Psoas muscle (tissue), 8 donors: ENCODE results near the gene FUT6. TPM values are rescaled to one million over a fixed set of nuclear protein-coding genes. Genes with fewer than 3 reads are reported as not detected.

Experiments
- ATAC-seq, 4 donors: fragments of 200-7000 bp; cut with Tn5 transposase; one replicate each; pipeline ENCODE4 v1.9.1; 2020; ENCODE audit warnings: moderate library complexity in 3 of 4, mild to moderate bottlenecking in 2 of 4
- DNase-seq, 2 donors: peaks; one replicate each; pipeline ENCODE4 v3.0.0-alpha.2; 2020
- H3K27ac ChIP-seq: fragments of 200-600 bp; one replicate; pipeline ENCODE4 v1.8.0; 2022
- H3K27me3 ChIP-seq, 3 donors: fragments of 200-600 bp in 1 of 3; one replicate each; pipeline versions ENCODE4 v1.6.1 to v1.8.0; 2013 to 2022; ENCODE audit warnings: low read length in 2 of 3, mild to moderate bottlenecking in 2 of 3, moderate library complexity in 1 of 3; ENCODE audit not compliant: insufficient read depth in 3 of 3
- H3K36me3 ChIP-seq, 2 donors: fragments of 200-600 bp in 1 of 2; one replicate each; pipeline versions ENCODE4 v1.6.1 to v1.8.0; 2013 to 2022; ENCODE audit warnings: low read depth in 1 of 2, mild to moderate bottlenecking in 1 of 2, moderate library complexity in 1 of 2; ENCODE audit not compliant: insufficient read depth in 1 of 2
- H3K4me1 ChIP-seq: fragments of 200-600 bp; one replicate; pipeline ENCODE4 v1.8.0; 2022
- H3K4me3 ChIP-seq: fragments of 200-600 bp; one replicate; pipeline ENCODE4 v1.8.0; 2022; ENCODE audit warnings: mild to moderate bottlenecking
- H3K9me3 ChIP-seq: fragments of 200-600 bp; one replicate; pipeline ENCODE4 v1.8.0; 2022
- WGBS, 3 donors: extraction: QIAGEN DNeasy Blood & Tissue Kit; methylation state at CpG; one replicate each; pipeline versions ENCODE4 v1.1.6 to v1.1.7; 2013; 5-methylcytosine and 5-hydroxymethylcytosine counted together
- intact Hi-C, 2 donors: fragments of 100-400 bp; cut with DNase I; formaldehyde crosslinking; loops; one replicate each; pipeline versions ENCODE4 v1.11.0 to v1.14.2; 2022
- polyA plus RNA-seq, 3 donors: library from polyadenylated mRNA; stranded (reverse); fragments of 200-250 nt; gene quantifications; one replicate each; pipeline ENCODE4 v1.2.3, GENCODE V29; 2013
- total RNA-seq, 4 donors: library from RNA; stranded (reverse); fragmentation: NEBNext Ultra II Directional in 2 of 4; extraction: Animal tissue kit (Norgen Biotek cat#: 25700) in 2 of 4; gene quantifications; one replicate each; pipeline versions ENCODE4 v1.2.1 to v1.2.4, GENCODE V29; 2021 to 2023
- TF ChIP-seq, protein P1 (sequence below): fragments of 200-600 bp; IDR thresholded peaks from one replicate; pipeline ENCODE4 v1.8.0; 2022; ENCODE audit warnings: antibody characterized with exemption
- donor health status: healthy with polysubstance abuse.
- donor health status: DM: no; HTN: no; CAD: no; lungs with moderate emphysema.
- donor health status: Bipolar disorder and iron deficiency.
- donor health status: healthy.
- donor health status: DM: yes; HTN: yes; CAD: no.
- donor health status: DM: no; HTN: no; CAD: no.
- donor health status: DM: no; HTN: no; CAD: no.
- donor health status: DM: yes; HTN: yes; CAD: no.

The FUT6 gene
- total and polyA plus RNA-seq, 7 donors, result 0.03 TPM; not detected in 5

DNA sequence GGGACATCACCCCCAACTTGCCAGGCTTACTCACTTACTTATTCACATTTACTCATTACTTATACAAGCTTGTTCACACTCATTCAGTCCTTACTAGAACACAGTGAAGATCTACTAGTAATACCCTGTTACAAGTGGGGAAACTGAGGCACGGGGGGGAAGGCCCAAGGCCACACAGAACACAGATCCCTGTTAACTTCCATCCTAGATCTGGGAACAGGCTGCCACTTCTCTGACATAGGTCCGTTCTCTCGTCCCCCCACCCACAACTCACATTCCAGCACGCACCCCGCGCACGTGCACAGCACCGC lies 36.1 kb downstream of the FUT6 start:
- Histone ChIP-seq H3K9me3 (no peaks in the 10 kb centered on the region), H3K27me3 (peaks cover 0 to 83% (median 35%) of the 10 kb centered on the region in 3 donors), H3K36me3 (no peaks in the 10 kb centered on the region), H3K27ac (no peak overlapping the region), H3K4me1 (no peaks in the 10 kb centered on the region), H3K4me3 (peak overlapping the region; percentile 43)
- ATAC-seq, result no peak
- TF ChIP-seq, protein P1, sequence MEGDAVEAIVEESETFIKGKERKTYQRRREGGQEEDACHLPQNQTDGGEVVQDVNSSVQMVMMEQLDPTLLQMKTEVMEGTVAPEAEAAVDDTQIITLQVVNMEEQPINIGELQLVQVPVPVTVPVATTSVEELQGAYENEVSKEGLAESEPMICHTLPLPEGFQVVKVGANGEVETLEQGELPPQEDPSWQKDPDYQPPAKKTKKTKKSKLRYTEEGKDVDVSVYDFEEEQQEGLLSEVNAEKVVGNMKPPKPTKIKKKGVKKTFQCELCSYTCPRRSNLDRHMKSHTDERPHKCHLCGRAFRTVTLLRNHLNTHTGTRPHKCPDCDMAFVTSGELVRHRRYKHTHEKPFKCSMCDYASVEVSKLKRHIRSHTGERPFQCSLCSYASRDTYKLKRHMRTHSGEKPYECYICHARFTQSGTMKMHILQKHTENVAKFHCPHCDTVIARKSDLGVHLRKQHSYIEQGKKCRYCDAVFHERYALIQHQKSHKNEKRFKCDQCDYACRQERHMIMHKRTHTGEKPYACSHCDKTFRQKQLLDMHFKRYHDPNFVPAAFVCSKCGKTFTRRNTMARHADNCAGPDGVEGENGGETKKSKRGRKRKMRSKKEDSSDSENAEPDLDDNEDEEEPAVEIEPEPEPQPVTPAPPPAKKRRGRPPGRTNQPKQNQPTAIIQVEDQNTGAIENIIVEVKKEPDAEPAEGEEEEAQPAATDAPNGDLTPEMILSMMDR, result no peak
- intact Hi-C loops, result loop anchor here in 1 of 2 donors (10.0 kb wide), 1 partner anchor 221 kb away; no protein-coding TSS in a partner anchor
- WGBS, 3 donors, result 4 to 9% (median 7%) methylated on average over 8 of the region's 8 CpGs
- no peak for DNase-seq

DNA sequence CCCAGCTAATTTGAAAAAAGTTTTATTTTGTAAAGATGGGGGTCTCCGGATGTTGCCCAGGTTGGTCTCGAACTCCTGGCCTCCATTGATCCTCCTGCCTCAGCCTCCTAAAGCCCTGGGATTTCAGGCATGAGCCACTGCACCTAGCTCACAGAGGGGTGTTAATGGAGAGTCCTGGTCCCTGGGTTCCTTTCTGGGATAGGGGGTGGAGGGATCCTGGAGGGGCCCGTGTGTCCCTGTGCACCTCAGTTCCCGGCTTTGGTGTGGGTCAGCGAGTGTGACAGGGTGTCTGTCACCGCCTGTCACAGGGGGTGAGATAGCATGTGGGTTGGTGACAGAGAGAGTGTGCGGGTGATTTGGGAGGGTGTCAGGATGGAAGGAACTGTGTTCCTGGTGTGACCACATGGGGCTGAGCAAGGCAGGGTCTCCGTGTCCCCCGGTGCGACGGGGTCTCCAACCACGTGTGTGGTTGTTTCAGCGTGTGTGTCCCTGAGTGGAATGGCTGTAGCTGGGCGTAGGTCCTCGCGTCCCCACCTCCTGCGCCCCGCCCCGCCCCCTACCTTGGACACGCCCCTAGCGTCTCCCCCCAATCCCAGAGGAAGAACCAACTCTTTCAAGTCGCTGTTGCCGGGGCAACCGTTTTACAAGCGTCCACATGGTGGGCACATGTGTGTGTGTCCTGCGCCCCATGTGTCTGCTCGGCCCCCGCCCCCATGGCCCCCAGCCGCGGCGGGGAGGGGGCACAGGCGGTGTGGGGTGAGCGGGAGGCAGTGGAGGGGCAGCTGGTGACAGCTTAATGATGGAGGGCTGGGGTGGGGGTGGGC lies 37.5 kb downstream of the FUT6 start:
- WGBS, 3 donors, result 11 to 16% (median 12%) methylated on average over 29 to 33 of the region's 33 CpGs
- TF ChIP-seq, protein P1, result no peak
- peaks cover 0 to 89% (median 35%) of the 10 kb centered on the region in 3 donors for H3K27me3 ChIP-seq
- no peaks in the 10 kb centered on the region for H3K36me3 ChIP-seq
- intact Hi-C loops, result loop anchor here in 1 of 2 donors (10.0 kb wide), 1 partner anchor 223 kb away; no protein-coding TSS in a partner anchor
- H3K9me3 ChIP-seq, result no peaks in the 10 kb centered on the region
- H3K27ac ChIP-seq, result no peak overlapping the region
- ATAC-seq, result no peak
- no peak overlapping the region for H3K4me3 ChIP-seq
- no peaks in the 10 kb centered on the region for H3K4me1 ChIP-seq
- no peak for DNase-seq

DNA sequence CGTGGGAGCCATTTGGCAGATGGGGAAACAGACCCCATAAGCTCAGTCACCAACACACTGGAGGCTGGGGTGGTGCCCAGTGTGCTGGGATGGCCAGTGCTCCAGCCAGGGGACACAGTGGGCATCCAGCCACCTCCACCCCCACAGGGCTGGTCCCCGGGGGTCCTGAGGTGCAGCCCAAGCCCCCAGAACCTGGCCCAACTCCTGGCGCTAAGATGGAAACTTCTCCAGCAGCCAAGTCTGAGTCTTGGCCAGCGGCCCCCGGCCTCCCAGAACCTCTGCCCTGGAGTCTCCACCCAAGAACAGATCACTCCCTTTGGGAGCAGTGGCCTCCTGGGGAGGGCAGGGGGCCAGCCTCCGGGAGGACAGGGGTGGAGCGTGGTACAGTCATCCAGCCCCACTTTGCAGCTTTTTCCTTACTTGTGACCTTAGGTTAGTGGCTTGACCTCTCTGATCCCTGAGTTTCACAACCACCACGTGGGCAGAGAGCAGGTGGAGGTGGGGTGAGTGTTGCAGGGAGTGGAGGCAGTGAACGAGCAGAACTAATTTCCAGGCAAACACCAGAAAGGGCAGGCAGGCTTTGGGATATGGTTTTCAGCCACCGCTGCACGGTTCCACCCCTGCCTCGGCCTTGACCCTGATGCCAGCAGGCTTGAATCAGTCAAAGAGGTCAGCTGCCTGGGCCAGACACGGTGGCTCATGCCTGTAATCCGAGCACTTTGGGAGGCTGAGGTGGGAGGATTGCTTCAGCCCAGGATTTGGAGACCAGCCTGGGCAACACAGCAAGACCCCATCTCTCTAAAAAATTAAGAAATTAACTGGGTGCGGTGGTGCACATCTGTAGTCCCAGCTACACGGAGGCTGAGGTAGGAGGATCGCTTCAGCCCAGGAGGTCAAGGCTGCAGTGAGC lies 38.9 kb downstream of the FUT6 start:
- H3K4me1 ChIP-seq, result no peaks in the 10 kb centered on the region
- intact Hi-C loops, result loop anchor here in 1 of 2 donors (10.0 kb wide), 1 partner anchor 224 kb away; no protein-coding TSS in a partner anchor
- no peaks in the 10 kb centered on the region for H3K36me3 ChIP-seq
- 59 to 68% (median 66%) methylated on average over 17 of the region's 17 CpGs for WGBS, 3 donors
- no peak overlapping the region for H3K27ac ChIP-seq
- TF ChIP-seq, protein P1, result no peak
- ATAC-seq (no peak), DNase-seq (no peak)
- peaks cover 0 to 75% (median 31%) of the 10 kb centered on the region in 3 donors for H3K27me3 ChIP-seq
- no peaks in the 10 kb centered on the region for H3K9me3 ChIP-seq
- no peak overlapping the region for H3K4me3 ChIP-seq

DNA sequence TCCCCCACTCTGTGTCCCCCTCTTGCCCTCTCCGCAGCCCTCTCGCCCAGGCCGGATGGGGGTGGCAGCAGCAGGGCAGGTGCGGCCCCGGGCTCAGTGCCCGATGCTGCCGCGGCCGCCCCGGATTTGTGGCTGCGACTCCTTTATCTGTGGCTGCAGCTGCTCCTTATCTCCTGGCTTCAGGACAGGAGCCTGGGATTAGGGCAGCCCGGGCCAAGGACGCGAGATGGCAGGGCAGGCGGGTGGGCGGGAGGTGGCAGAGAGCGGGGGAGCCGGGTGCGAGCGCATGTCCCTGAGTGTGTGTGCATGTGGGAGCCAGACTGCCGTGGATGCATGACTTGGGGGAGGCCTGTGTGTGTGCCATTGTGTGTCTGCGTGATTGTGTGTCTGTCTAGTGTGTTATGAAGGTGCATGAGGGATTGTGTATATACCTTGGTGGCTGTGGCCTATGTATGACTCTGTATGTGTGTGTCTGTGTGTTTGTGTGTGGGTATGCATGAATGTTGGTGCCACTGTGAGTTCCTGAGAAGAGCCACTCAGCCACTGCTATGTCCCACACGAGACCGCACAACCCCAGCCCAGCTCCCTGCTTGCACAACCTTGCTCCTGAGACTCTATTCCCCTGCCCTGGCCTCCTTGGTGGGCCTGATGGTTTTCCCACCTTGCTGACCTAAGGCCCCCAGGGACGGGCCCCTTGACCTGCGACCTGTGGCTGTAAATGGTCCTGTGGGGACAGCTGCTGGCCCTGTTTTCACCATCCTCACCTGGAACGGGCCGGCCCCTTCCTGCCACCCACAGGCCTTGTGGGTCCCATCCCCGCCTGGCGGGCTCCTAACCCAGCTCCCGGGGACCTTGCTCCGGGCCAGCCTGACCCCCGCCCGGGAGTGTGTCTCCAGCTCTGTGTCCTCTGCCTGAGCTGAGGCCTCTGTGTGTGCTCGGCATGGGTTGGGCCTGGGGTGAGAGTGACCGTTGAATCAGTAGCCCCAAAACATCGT lies 40.0 kb downstream of the FUT6 start:
- no peak overlapping the region for H3K4me3 ChIP-seq
- no peaks in the 10 kb centered on the region for H3K4me1 ChIP-seq
- WGBS, 3 donors, result 44 to 54% (median 47%) methylated on average over 34 to 37 of the region's 37 CpGs
- H3K27me3 ChIP-seq, result peaks cover 0 to 75% (median 27%) of the 10 kb centered on the region in 3 donors
- no peak for DNase-seq
- no peaks in the 10 kb centered on the region for H3K9me3 ChIP-seq
- ATAC-seq, result no peak
- TF ChIP-seq, protein P1, result no peak
- no peak overlapping the region for H3K27ac ChIP-seq
- intact Hi-C loops, result loop anchor here in 1 of 2 donors (10.0 kb wide), 1 partner anchor 225 kb away; no protein-coding TSS in a partner anchor
- no peaks in the 10 kb centered on the region for H3K36me3 ChIP-seq
